Colon (tissue), 2 donors: ENCODE data around the gene FBXO9.
A peak's percentile ranks its signal among the peaks of the same experiment; 100 is the strongest.
"Not testable (repeated sequence)": the region's sequence is repeated elsewhere in the genome, so short reads cannot be mapped to it uniquely, and the experiment has no call there.

Experiments
- FAIRE-seq: peaks from 2 replicates; lab custom pipeline; 2012; peaks lifted over from hg19 to GRCh38; lab: Jason Lieb, UNC
- donor health status: control.
- donor health status: control.

The FBXO9 gene

GRCh38 chr6:53048431-53049195 lies 16.6 kb upstream of the FBXO9 start:
- FAIRE-seq: no peak

DNA sequence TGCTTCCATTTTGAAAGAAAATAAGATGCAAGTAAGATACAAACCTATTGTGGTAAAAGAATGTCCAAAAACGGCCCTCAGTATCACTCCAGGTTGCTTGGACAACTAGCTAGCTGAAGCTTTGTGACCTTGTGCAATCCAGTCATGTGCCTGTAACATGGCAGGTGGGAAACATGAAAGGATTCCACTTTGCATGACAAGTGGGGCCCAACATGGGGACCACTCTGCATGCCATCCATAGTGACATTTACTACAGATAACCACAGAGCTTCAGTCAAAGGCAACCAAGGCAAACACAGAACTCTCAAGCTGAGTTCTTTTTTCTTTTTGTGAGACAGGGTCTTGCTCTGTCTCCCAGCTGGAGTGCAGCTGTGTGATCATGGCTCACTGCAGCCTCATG lies 15.8 kb upstream of the FBXO9 start:
- no peak for FAIRE-seq

DNA sequence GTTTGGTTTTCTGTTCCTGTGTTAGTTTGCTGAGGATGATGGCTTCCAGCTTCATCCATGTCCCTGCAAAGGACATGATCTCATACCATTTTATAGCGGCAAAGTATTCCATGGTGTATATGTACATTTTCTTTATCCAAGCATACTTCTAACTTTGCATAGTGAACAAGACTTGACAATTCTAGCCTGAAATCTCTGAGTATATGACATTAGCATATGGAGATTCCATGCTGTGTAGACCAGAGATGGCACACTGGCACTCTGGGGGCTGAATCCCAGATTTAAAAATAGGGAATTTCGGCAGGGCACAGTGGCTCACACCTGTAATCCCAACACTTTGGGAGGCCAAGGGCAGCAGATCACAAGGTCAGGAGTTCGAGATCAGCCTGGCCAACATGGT lies 13.1 kb upstream of the FBXO9 start:
- FAIRE-seq: not testable (repeated sequence)

- no peak for FAIRE-seq
Observed at GRCh38 chr6:53054532-53054931, 10.7 kb upstream of the FBXO9 start.

DNA sequence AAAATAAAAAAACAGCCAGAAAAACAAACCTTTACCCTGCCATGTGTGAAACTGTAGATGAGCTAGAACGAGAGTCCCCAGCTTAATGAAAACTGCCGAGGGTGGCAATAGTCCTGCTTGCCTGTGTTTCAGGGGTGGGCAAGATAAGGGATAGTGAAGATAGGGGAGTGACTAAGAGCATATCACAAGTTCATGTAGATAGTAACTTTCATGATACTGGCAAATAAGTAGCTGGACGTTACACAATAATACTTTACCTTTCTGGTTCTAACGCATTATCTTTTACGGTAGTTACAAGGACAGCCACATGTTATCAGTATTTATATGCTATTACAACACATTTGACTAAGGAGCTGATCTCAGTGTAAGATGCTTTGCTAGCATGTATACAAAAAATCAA lies 9.3 kb upstream of the FBXO9 start:
- no peak for FAIRE-seq

DNA sequence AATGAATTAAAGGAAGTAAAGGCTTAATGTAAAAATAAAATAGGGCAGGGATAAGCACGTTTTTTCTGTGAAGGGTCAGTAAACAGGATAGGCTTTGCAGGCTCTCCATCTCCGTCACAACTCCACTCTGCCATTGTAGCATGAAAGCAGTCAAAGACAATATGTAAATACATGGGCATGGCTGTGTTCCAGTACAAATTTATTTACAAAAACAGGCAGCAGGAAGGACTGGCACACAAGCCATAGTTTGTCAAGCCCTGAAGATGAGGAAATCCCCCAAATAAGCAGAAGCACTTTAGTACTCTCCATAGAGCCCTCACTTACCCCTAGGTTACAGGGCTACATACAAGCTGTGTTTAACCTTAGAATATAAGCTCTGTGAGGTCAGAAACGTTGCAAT lies 8.9 kb upstream of the FBXO9 start:
- no peak for FAIRE-seq

DNA sequence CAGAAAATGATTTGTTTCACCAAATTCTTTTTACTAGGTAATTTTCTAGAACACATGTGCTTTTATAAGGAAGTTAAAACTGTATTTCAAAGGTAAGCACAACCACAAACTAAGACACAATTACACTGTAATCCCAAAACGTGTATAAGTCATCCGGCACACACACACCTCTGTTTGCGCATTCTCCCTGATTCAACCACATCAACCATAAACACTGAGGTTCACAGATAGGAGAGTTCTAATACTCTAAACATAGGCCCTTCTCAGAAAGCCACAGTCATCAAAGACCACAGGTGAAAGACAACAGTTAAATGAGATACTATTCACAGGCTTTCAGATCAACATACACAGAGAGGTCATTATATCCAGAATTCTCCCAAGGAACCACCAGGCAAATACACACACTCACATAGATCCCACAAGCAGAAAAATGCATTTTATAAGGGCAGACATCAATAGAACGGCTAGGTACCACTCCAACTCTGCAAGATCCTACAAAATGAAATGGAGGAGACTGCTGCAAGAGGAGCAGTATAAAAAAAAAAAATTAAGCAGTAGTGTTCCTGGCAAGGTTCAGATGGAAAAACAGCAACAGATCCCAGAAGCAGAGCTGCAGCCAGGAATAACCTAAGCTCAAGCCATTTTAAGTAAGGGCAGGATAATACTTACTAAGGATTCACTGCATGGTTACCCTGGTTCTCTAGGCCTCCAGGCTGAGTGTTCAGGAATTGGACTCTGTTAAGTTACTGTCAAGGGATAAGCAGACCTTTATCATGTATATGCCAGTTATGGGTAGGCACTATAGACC lies 6.6 kb upstream of the FBXO9 start:
- no peak for FAIRE-seq

DNA sequence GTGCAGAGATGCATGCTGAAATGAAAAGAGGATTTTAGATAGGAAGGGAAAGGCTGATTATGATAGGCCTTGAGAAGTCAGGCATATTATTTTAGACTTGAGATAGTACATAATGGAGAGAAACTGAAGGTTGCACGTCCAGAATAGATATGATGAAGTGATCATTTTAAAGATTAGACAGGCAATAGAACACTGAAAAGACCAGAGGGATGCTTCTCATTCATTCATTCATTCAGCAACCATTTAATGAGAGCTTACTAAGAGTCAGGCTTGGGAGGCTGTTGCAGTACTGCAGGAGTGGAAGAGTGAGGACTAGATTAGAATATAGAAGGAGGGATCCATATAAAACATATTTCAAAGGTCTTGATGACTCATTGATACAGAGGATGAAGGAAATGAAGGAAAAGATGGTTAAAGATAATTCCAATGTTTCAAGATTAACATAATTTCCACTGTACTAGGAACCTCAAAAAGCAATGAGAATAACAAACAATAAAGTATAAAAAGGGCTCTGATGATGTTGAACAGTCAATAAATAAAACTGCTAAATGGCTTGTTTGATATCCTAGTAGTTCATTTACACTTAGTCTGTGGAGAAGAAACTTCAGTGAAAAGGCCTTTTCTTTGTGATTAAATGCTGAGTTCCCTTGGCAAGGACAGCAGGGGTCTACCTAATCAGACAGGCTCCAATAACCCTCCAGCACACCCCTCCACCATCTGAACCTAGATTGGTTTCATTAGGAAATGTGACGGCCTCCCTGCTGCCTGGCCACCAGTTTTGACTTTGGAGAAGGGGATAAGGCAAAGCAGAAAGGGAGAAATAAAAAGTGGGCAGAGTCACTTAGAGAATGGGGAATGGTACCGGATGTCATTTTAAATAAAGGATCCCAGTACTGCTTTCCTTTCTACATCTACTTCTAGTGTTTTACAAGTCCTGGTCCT lies 5.3 kb upstream of the FBXO9 start:
- FAIRE-seq: no peak

DNA sequence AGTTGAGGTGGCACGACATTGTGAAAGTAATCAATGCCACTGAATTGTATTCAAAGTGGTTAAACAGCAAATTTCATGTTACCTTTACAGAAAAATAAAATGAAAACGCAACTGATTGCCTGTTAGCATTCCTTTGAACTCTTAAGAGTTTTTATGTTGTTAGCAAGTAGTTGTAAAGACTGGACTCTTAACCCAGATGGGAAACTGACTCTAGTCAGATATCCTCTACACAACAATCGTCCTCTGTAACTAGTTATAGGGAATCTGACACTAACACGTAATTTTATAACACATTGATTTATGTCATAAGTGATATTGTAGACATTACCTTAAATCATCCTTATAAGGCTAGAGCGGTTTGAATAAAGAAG lies 3.0 kb upstream of the FBXO9 start:
- FAIRE-seq: no peak

DNA sequence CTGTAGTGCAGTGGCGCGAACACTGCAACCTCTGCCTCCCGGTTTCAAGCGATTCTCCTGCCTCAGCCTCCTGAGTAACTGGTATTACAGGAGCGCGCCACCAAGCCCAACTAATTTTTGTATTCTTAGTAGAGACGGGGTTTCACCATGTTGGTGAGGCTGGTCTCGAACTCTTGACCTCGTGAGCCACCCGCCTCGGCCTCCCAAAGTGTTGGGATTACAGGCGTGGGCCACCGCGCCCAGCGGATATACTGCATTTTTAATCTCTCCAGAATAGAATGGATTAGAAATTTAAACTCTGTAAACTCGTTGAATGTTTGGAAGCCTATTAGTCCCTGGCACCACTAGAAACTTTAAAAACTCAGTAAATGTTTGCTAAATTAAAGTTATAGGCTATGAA lies 949 bp upstream of the FBXO9 start:
- not testable (repeated sequence) for FAIRE-seq

GRCh38 chr6:53064726-53065265 lies 408 bp upstream of the FBXO9 start:
- no peak for FAIRE-seq

- FAIRE-seq: no peak
Observed at GRCh38 chr6:53066077-53066417, 843 bp downstream of the FBXO9 start.

DNA sequence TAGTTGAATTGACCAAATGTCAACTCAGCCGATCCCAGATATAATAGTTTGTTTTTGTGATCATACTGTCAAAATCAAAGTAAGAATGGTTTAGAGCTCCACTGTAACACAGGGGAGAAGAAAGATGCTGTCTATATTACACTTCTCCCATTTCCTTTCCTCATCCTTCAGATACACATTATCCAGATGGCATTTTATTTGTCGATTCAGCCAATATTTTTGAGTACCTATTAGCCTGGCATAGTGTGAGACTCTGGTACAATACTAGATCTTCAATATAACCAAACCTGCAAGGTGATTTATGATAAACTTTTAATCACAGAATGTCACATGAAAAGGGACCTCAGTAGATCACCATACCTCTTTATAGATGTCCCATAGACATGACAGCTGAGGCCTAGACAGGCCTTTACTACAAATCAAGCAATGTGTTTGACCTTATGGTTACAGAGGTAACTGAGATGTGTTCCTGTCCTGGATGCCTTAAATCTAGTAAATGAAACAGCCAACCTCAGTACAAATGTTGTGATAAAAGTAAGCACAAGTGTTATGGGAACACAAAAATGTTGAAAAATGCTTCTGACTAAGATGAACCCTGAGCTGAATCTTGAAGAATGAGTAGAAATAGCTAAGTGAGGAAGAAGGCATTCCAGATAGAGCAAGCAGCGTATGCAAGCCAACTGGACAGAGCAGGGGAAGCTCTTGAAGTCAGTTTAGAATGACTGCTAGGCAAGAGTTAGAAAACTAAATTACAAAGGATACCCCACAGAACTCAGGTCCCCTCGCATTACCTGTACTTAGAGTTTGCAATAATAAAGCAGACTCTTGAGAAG lies 1.9 kb downstream of the FBXO9 start:
- no peak for FAIRE-seq

GRCh38 chr6:53067849-53068361 lies 2.7 kb downstream of the FBXO9 start:
- FAIRE-seq: no peak

DNA sequence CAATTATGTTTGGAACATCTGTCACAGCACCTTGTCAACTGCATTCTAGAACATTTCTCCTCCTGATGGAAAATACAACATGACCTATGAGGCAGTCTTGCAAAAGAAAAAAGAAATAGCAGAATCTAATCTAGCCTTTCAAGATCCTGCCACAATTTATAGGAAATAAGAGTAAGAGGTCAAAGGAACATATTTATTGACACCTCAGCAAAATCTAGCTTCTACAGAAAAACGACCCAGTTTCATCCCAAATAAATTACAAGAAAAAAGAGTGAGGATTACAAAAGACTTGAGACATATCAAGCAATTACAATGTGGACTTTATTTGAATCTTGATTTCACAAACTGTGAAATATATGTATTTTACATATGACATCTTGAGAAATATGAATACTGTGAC lies 4.2 kb downstream of the FBXO9 start:
- no peak for FAIRE-seq

DNA sequence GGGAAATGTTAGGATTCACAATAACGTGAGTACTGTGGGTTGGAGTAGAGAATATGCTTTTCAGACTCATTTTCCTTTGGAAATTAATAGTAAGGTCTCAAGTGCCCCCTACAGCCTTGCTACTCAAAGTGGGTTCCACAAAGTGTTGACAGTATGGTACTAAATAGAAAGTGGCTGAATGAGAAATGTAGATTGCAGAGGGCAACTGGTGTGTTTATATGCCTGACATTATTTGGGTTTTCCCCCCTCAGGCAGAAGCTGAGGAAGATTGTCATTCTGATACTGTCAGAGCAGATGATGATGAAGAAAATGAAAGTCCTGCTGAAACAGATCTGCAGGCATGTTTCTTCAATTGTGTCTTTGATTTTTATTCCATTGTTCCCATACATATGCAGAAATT lies 5.6 kb downstream of the FBXO9 start:
- FAIRE-seq: no peak

DNA sequence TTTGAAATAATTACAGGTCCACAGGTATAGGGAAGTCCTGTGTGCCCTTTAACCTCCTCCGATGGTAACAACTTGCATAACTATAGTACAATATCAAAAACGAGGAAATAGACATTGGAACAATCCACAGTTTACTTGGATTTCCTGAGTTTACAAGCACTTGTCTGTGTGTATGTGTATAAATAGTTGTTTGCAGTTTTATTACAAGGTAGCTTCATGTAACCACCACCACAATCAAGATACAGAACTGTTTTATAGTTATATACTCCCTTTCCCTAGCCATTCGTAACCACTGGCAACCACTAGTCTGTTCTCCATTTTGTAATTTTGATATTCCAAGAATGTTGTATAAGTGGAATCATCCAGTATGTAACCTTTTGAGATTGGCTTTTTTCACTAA lies 9.1 kb downstream of the FBXO9 start:
- peak; percentile 90 for FAIRE-seq

DNA sequence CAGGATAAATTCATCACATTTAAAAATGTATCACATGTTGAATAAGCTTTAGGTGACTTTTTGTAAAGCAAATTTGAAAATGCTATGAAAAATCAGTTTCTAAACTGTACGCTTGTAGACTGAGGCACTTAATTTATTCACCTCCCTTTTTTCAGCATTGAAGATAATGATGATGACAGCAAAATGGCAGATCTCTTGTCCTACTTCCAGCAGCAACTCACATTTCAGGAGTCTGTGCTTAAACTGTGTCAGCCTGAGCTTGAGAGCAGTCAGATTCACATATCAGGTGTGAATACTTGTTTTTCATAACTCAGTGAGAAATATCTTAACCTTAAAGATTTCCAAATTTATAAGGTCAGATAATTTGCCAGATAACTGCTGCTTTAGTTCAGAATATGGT lies 15.6 kb downstream of the FBXO9 start:
- FAIRE-seq: no peak

DNA sequence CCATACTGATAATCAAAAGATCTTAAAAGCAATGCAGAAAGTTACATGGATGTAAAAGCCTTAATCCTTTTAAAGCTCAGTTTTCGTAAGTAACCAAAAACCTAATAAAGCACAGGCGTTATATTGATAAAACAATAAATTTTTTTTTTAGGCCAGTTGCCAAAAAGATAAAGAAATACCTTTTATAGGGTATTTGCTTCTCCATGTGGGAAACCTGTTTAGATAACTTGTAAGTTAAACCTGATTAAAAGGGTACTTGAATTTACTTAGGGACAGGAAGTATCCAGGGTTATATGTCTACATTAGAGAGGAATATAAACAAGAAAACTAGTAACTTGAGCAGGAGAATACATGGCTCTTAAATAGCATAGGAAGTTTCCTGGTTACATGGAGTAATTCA lies 21.1 kb downstream of the FBXO9 start:
- FAIRE-seq: no peak

- no peak for FAIRE-seq
Observed at GRCh38 chr6:53089948-53090347, 24.7 kb downstream of the FBXO9 start.

- no peak for FAIRE-seq
Observed at GRCh38 chr6:53090576-53090975, 25.4 kb downstream of the FBXO9 start.
